ENCODE results near the gene PCNX2.

PCNX2 gene

DNA sequence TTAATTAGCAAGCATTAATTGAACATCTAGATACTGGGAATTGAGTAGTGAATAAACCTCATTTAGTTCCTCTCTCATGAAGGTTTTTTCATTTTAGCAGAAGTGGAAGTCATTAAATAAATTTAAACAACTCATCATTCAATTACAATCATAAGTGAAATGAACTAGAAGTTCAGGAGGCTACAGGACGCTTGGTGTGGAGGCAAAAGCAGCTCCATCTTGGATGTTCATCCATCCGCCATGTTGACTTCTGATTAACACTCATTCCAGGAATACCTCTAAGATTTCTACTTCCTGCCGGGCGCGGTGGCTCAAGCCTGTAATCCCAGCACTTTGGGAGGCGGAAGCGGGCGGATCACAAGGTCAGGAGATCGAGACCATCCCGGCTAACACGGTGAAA lies 356.6 kb downstream of the PCNX2 start:
- DNase-seq (ENCODE audit: low spot score): no peak
- no peak for FAIRE-seq

DNA sequence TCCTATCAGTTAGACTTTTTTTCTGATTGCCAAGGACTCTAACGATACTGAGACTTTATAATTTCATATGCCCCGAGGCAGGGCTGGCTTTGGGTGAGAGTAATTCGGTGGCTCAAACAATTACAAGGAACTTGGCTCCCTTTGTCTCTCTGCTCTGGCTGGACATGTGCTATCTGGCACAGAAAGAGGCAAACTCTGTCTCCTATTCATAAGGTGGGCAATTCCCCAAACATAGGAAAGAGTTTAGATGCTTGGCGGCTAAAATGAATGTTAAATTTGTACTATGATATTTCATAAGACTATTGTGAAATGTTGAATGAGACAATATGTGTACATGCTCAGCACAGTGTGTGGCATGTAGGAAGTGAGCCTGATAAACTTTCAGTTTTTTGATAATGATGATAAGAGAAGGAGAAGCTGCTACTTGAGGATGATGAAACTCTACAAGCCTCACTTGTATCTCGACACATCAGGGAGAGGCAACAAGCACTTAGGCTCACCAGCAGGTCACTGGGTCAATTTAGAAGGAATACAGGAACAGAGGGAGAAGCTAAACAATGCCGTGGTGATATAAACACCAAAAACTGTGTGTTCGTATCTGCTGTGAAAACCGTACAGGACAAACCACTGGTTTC lies 357.7 kb downstream of the PCNX2 start:
- no peak for FAIRE-seq
- DNase-seq (ENCODE audit: low spot score): no peak

DNA sequence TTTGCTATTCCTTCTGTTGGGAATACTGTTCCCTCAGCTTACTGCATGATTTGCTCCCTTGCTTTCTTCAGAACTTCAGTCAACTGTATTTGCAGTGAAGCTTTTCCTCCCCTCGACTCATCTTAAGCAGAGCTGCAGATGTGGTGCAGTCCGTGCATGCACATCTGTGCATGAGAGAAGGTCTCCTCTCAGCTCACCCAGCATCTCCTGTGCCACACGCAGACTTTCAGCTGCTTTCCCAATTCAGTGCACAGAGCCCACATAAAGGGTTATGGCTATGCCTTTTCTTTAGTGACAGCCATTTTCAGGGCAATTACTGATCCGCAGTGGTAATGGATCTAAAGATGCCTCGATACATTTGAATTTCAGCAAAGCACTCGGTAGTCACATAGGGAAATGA lies 358.6 kb downstream of the PCNX2 start:
- FAIRE-seq (no peak), DNase-seq (ENCODE audit: low spot score) (no peak)
